HepG2 (cell line): Measurements from ENCODE around the gene SLC17A9. TPM values are rescaled to one million over a fixed set of nuclear protein-coding genes. Genes with fewer than 3 reads are reported as not detected.
A peak's percentile ranks its signal among the peaks of the same experiment; 100 is the strongest.

Source experiments
- BRCA1 ChIP-seq: sonication (generic); formaldehyde crosslinking; IDR thresholded peaks from 2 replicates; pipeline ENCODE4 v1.4.0; 2020; ENCODE audit warnings: missing genetic modification reagents
- HDAC2 ChIP-seq: sonication (generic); formaldehyde crosslinking; IDR thresholded peaks from 2 replicates; pipeline ENCODE4 v1.4.0; 2020; ENCODE audit warnings: missing genetic modification reagents
- HIVEP1 ChIP-seq: sonication (generic); formaldehyde crosslinking; IDR thresholded peaks from 2 replicates; pipeline ENCODE4 v1.4.0; 2020; ENCODE audit warnings: mild to moderate bottlenecking, missing genetic modification reagents
- HNF1A ChIP-seq, 2 experiments: sonication (generic) in 1 of 2; formaldehyde crosslinking in 1 of 2; IDR thresholded peaks; 2 replicates each; pipeline versions ENCODE4 v1.4.0 to v1.6.1; 2016 to 2020; ENCODE audit warnings: borderline replicate concordance in 1 of 2, low read depth in 1 of 2, mild to moderate bottlenecking in 1 of 2, missing genetic modification reagents in 1 of 2
- HOXA5 ChIP-seq: sonication (generic); formaldehyde crosslinking; IDR thresholded peaks from 2 replicates; pipeline ENCODE4 v1.4.0; 2020; ENCODE audit warnings: missing genetic modification reagents
- NCOA5 ChIP-seq: sonication (generic); formaldehyde crosslinking; IDR thresholded peaks from 2 replicates; pipeline ENCODE4 v1.4.0; 2020; ENCODE audit warnings: missing genetic modification reagents
- NFIC ChIP-seq: IDR thresholded peaks from 2 replicates; pipeline ENCODE4 v1.6.1; 2012; ENCODE audit warnings: mild to moderate bottlenecking, low read length, inconsistent platforms
- TCF7 ChIP-seq: sonication (generic); IDR thresholded peaks from 2 replicates; pipeline ENCODE4 v1.6.1; 2016; ENCODE audit warnings: antibody characterized with exemption, low read depth
- ZFY ChIP-seq: sonication (generic); formaldehyde crosslinking; IDR thresholded peaks from 2 replicates; pipeline ENCODE4 v1.4.0; 2020; ENCODE audit warnings: missing genetic modification reagents
- ZHX1 ChIP-seq: sonication (generic); formaldehyde crosslinking; IDR thresholded peaks from 2 replicates; pipeline ENCODE4 v1.8.1; 2022; ENCODE audit warnings: low read depth, mild to moderate bottlenecking, missing genetic modification reagents
- ZMYM4 ChIP-seq: sonication (generic); formaldehyde crosslinking; IDR thresholded peaks from 2 replicates; pipeline ENCODE4 v1.8.1; 2023; ENCODE audit warnings: mild to moderate bottlenecking, missing genetic modification reagents
- ZNF10 ChIP-seq: sonication (generic); formaldehyde crosslinking; IDR thresholded peaks from 2 replicates; pipeline ENCODE4 v1.4.0; 2020; ENCODE audit warnings: mild to moderate bottlenecking, low read depth, missing genetic modification reagents, borderline replicate concordance
- ZNF224 ChIP-seq: sonication (generic); formaldehyde crosslinking; IDR thresholded peaks from 2 replicates; pipeline ENCODE4 v1.5.0; 2020; ENCODE audit warnings: mild to moderate bottlenecking, missing genetic modification reagents
- ZNF607 ChIP-seq: sonication (generic); formaldehyde crosslinking; IDR thresholded peaks from 2 replicates; pipeline ENCODE4 v1.5.1; 2020; ENCODE audit warnings: missing genetic modification reagents, mild to moderate bottlenecking, borderline replicate concordance
- ZNF720 ChIP-seq: sonication (generic); formaldehyde crosslinking; IDR thresholded peaks from 2 replicates; pipeline ENCODE4 v1.4.0; 2020; ENCODE audit warnings: missing genetic modification reagents
- ZNF749 ChIP-seq: sonication (generic); formaldehyde crosslinking; IDR thresholded peaks from 2 replicates; pipeline ENCODE4 v1.8.0; 2022; ENCODE audit warnings: mild to moderate bottlenecking, missing genetic modification reagents, moderate library complexity, borderline replicate concordance
- ZSCAN22 ChIP-seq: sonication (generic); formaldehyde crosslinking; IDR thresholded peaks from 2 replicates; pipeline ENCODE4 v1.4.0; 2020; ENCODE audit warnings: mild to moderate bottlenecking, missing genetic modification reagents
- polyA plus RNA-seq, 8 experiments: library from polyadenylated mRNA; depleted of rRNA in 3 of 8; stranded (reverse) in 7 of 8; unstranded in 1 of 8; fragments of >200 nt; fragmentation: Illumina TruSeq in 4 of 8; extraction: Trizol in 4 of 8; gene quantifications; 2 replicates each; pipeline versions ENCODE4 v1.2.1 to v1.2.3, GENCODE V29; 2011 to 2016; ENCODE audit warnings: low read depth in 4 of 8, missing spikeins in 1 of 8, mixed read lengths in 1 of 8; ENCODE audit not compliant: insufficient read depth in 1 of 8
- total RNA-seq, 5 experiments: library from RNA; depleted of rRNA; stranded (reverse); fragments of >200 nt; fragmentation: Illumina TruSeq; extraction: Trizol; gene quantifications; 2 replicates each; pipeline ENCODE4 v1.2.3, GENCODE V29; 2016; ENCODE audit warnings: low read depth in 1 of 5
- TF ChIP-seq, protein P1 (sequence below): sonication (generic); formaldehyde crosslinking; IDR thresholded peaks from 2 replicates; pipeline ENCODE4 v1.8.0; 2022; ENCODE audit warnings: missing genetic modification reagents, mild to moderate bottlenecking, moderate library complexity, borderline replicate concordance
- TF ChIP-seq, protein P2 (sequence below): IDR thresholded peaks from 2 replicates; pipeline ENCODE4 v1.6.1; 2018; ENCODE audit warnings: missing genetic modification reagents, mild to moderate bottlenecking, missing compliant biosample characterization

SLC17A9 gene
- total and polyA plus RNA-seq, 2 of the 13 experiments (the other 11 are each of a cell fraction or from before 2014, with no cell fraction given) = 110 to 191 TPM

- TF ChIP-seq BRCA1 (no peak), HOXA5 (no peak), HIVEP1 (CRISPR knock-in tag) (no peak), ZNF720 (CRISPR knock-in tag) (no peak), ZFY (CRISPR knock-in tag) (peak; percentile 34; the same call in 1 of the 2 replicates), TCF7 (no peak), ZNF607 (no peak), ZNF10 (no peak), ZNF224 (CRISPR knock-in tag) (no peak), ZNF749 (CRISPR knock-in tag) (no peak), HDAC2 (CRISPR knock-in tag) (no peak), NFIC (no peak), ZHX1 (CRISPR knock-in tag) (no peak), ZMYM4 (CRISPR knock-in tag) (no peak), NCOA5 (CRISPR knock-in tag) (no peak), HNF1A (IDR thresholded peaks at IDR 0.05; ENCODE audit: low read depth) (no peak), HNF1A (CRISPR knock-in tag; IDR thresholded peaks at IDR 0.05; ENCODE audit: borderline replicate concordance) (no peak), ZSCAN22 (no peak)
- TF ChIP-seq, protein P1, sequence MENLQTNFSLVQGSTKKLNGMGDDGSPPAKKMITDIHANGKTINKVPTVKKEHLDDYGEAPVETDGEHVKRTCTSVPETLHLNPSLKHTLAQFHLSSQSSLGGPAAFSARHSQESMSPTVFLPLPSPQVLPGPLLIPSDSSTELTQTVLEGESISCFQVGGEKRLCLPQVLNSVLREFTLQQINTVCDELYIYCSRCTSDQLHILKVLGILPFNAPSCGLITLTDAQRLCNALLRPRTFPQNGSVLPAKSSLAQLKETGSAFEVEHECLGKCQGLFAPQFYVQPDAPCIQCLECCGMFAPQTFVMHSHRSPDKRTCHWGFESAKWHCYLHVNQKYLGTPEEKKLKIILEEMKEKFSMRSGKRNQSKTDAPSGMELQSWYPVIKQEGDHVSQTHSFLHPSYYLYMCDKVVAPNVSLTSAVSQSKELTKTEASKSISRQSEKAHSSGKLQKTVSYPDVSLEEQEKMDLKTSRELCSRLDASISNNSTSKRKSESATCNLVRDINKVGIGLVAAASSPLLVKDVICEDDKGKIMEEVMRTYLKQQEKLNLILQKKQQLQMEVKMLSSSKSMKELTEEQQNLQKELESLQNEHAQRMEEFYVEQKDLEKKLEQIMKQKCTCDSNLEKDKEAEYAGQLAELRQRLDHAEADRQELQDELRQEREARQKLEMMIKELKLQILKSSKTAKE (CRISPR knock-in tag) = no peak
- TF ChIP-seq, protein P2, sequence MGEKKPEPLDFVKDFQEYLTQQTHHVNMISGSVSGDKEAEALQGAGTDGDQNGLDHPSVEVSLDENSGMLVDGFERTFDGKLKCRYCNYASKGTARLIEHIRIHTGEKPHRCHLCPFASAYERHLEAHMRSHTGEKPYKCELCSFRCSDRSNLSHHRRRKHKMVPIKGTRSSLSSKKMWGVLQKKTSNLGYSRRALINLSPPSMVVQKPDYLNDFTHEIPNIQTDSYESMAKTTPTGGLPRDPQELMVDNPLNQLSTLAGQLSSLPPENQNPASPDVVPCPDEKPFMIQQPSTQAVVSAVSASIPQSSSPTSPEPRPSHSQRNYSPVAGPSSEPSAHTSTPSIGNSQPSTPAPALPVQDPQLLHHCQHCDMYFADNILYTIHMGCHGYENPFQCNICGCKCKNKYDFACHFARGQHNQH (CRISPR knock-in tag) = no peak
These were observed 23.4 kb upstream of the SLC17A9 start (continued) for GRCh38 chr20:62929051-62929538.
